Omental fat pad (tissue), 4 donors: ENCODE measurements around the gene MECR. TPM values are rescaled to one million over a fixed set of nuclear protein-coding genes. Genes with fewer than 3 reads are reported as not detected.
"Not testable (repeated sequence)": the region's sequence is repeated elsewhere in the genome, so short reads cannot be mapped to it uniquely, and the experiment has no call there.

Experiments used
- ATAC-seq: fragments of 150-250 bp; one replicate; pipeline ENCODE4 v1.9.1; 2016; ENCODE audit warnings: mild to moderate bottlenecking, moderate library complexity; ENCODE audit not compliant: low FRiP score
- DNase-seq: peaks from one replicate; pipeline ENCODE4 v3.0.0-alpha.2; 2019; ENCODE audit warnings: low spot score
- total RNA-seq, 4 donors: library from RNA; depleted of rRNA; stranded (reverse); fragments of >200 nt; gene quantifications; one replicate each; pipeline ENCODE4 v1.1.0, GENCODE V29; 2016
- TF ChIP-seq, protein P1 (sequence below), 3 donors: fragments of 450-650 bp; IDR thresholded peaks; one replicate each; pipeline ENCODE4 v1.5.1; 2016 to 2017; ENCODE audit warnings: antibody characterized with exemption in 3 of 3, mild to moderate bottlenecking in 3 of 3, moderate library complexity in 2 of 3

MECR gene
- total RNA-seq, 4 donors from 2014 or later: 18.0 to 29.4 (median 20.8) TPM

DNA sequence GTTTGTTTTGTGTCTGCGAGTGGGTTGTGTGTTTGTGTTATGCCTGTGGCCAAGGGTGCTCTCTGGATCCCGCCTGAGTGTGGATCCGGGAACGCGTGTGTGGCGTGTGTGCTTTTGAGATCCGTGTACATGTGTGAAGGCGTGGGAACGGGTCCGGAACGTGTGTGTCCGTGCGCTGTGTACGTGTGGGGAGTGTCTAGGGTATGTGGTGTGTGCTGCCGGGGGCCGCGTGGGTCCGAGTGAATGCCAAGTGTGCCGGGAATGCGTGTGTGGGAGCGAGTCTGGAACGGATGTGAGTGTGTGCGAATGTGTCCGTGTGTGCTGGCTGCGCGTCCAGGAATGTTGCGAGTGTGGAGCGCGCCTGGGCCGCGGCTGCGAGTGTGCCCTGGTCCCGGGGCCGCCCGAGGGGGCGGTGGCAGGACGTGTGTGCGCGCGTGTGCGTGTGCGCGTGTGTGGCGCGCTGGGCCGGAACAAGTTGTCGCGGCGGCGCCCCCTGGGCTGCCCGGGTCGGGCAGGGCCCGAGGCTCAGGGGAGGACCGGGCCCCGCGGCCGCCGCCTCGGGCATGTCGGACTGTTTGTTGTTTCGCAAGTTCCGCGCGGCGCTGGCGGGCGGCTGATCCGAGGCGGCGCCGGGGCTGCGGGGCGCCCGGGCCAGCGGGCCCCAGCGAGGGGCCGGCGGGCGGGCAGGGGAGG is 6.5 kb upstream of the MECR start:
- peak; percentile 35 for ATAC-seq
- TF ChIP-seq, protein P1, sequence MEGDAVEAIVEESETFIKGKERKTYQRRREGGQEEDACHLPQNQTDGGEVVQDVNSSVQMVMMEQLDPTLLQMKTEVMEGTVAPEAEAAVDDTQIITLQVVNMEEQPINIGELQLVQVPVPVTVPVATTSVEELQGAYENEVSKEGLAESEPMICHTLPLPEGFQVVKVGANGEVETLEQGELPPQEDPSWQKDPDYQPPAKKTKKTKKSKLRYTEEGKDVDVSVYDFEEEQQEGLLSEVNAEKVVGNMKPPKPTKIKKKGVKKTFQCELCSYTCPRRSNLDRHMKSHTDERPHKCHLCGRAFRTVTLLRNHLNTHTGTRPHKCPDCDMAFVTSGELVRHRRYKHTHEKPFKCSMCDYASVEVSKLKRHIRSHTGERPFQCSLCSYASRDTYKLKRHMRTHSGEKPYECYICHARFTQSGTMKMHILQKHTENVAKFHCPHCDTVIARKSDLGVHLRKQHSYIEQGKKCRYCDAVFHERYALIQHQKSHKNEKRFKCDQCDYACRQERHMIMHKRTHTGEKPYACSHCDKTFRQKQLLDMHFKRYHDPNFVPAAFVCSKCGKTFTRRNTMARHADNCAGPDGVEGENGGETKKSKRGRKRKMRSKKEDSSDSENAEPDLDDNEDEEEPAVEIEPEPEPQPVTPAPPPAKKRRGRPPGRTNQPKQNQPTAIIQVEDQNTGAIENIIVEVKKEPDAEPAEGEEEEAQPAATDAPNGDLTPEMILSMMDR (IDR thresholded peaks at IDR 0.05): no peak
- peak; percentile 33 for DNase-seq

DNA sequence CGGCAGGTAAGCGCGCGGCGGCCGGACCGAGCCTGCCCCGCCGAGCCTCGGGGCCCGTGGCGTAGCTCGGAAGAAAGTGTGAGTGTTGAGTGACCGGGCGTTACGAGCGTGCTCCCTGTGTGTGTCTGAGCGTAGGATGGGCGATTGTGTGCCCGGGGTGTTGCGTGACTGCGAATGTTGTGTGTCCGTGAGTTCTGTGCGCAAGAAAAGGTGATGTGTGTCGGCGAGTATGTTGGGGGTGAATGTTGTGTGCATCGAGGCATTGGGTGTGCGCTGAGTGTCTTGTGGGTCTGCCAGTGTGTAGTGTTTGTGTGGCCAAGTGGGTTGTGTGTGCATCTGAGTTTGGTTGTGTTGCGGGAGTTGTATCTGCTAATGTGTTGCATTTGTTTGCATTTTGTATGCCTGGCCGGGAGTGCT is 6.0 kb upstream of the MECR start:
- ATAC-seq (no peak), DNase-seq (no peak)
- TF ChIP-seq, protein P1 (IDR thresholded peaks at IDR 0.05): no peak

DNA sequence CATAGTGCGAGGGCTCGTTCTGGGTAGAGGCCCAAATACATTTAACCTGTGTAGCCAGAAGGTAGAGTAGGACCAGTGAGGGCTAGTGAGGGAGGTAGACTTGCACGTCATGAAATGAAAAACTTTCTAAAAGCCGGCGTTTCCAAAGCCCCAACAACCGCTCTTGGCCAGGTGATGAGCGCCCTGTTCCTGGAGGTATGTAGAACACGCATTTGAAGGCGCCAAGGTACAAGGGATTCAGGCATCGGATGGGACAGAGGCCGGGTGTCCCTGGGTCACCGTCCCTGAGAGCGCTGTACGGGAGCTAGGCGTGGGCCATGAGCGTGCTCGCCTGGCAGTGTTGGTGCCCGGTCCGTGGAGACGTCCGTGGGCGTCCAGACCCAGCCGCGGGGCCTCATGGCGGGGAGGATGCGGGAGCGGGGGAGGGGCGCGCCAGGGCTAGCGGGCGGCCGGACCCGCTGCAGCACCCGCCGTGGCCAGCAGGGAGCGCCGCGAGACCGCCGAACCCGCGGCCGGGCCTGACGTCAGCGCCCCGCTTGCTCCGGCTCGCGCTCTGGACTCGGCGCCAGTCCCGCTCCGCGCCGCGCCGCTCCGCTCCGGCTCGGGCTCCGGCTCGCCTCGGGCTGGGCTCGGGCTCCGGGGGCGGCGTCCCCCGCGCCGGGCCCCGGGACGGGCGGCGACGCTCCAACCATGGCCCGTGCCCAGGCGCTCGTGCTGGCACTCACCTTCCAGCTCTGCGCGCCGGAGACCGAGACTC is 5.4 kb upstream of the MECR start, which contains the start of gene PTPRU:
Gene PTPRU, plus strand, starts transcription at position 568 of the 757 bp plus-strand sequence. Its CDS starts 123 bp downstream, at position 691.
- ATAC-seq: peak; percentile 88
- DNase-seq: peak; percentile 57
- TF ChIP-seq, protein P1 (IDR thresholded peaks at IDR 0.05): peak in 2 of 3 donors; percentile 82 to 94

DNA sequence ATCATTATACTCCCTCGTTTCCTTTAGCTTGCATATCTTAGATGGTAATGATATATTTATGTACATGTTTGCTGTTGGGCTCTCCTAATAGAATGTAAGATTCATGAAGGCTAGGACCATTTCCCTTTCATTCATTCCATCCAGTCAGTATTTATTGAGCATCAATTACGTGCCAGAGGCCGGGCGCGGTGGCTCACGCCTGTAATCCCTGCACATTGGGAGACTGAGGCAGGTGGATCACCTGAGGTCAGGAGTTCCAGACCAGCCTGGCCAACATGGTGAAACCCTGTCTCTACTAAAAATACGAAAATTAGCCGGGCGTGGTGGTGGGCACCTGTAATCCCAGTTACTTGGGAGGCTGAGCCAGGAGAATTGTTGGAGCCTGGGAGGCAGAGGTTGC is 4.1 kb upstream of the MECR start:
- DNase-seq, ATAC-seq: not testable (repeated sequence)

DNA sequence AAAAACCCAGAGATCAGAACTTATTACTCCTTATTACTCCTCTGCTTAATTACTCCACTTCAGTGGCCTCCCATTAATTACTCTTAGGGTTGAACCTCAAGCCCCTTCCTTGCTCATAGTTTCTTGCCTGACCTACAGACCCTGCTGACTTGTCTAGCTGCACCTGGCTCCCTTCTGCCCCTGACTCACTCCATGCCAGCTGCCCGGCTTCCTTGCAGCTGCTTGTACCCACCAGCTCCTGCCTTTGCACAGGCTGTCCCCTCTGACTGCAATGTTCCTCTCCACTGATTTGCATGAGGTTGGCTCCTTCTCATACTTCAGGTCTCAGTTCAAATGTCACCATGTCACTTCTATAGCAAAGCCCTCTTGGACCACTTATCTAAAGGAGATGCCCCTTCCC is 3.7 kb upstream of the MECR start:
- DNase-seq (no peak), ATAC-seq (no peak)
- TF ChIP-seq, protein P1 (IDR thresholded peaks at IDR 0.05): no peak

DNA sequence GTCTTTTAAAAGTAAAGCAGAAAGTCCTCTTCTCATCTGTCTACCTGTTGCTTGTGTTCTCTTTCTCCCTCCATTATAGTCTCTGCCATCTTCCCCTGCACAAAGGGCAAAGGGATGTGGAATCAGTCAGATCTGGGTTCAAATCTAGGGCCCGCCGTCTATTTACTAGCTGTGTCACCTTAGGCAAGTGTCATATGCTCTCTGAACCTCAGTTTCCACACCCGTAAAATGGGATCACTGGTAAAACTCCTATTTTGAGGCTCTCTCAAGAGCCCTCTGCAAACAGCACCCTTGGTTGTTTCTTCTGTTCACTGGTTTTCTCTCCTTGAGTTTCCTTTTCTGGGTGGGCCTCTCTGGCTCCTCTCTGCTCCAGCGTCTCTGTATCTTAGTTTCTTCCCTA is 3.0 kb upstream of the MECR start:
- TF ChIP-seq, protein P1 (IDR thresholded peaks at IDR 0.05): no peak
- DNase-seq: no peak
- no peak for ATAC-seq

DNA sequence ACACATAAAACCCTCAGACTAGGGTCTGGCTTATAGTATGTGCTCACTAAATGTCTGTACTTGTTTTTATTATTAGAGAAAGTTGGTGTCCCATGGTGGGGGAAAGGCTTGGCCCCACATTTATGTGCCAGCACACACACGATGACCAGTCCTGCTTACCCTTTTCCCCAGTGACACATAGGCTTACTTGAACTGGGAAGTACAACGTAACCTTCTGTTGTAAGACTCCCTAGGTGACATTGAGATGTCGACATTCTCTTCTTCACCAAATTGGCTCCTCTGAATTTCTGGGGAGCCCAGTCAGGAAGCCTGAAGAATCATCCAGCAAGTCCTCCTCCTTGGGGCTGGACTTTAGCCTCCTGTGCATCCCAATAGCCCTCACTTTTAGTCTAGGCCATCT is 1.7 kb upstream of the MECR start:
- TF ChIP-seq, protein P1 (IDR thresholded peaks at IDR 0.05): no peak
- ATAC-seq (no peak), DNase-seq (no peak)
